K562 (cell line): ENCODE data around the gene WDR49.

Experiments used
- CTCF ChIP-seq, 3 experiments: IDR thresholded peaks in 2 of 3; conservative IDR thresholded peaks in 1 of 3; 2 replicates each; pipeline ENCODE4 v1.5.1; 2011 to 2012; ENCODE audit warnings: low read length in 3 of 3, mild to moderate bottlenecking in 3 of 3, control low read depth in 2 of 3, improper control_type of control experiment in 1 of 3, inconsistent platforms in 1 of 3, low read depth in 1 of 3, mixed read lengths in 1 of 3, moderate library complexity in 1 of 3; ENCODE audit not compliant: insufficient read depth in 2 of 3
- GTF2F1 ChIP-seq: IDR thresholded peaks from 2 replicates; pipeline ENCODE4 v1.6.1; 2011; ENCODE audit warnings: low read depth, low read length, improper control_type of control experiment
- HDAC6 ChIP-seq: IDR thresholded peaks from 2 replicates; pipeline ENCODE4 v1.6.1; 2012; ENCODE audit warnings: low read depth, mild to moderate bottlenecking, control low read depth, inconsistent platforms, low read length, moderate library complexity
- ZFX ChIP-seq: sonication (generic); formaldehyde crosslinking; IDR thresholded peaks from 2 replicates; pipeline ENCODE4 v1.8.0; 2022; ENCODE audit warnings: mild to moderate bottlenecking, missing genetic modification reagents, moderate library complexity

GRCh38 chr3:167467848-167468611 is 185.7 kb downstream of the WDR49 start:
- TF ChIP-seq ZFX (CRISPR knock-in tag) (no peak), GTF2F1 (no peak), CTCF (IDR thresholded peaks at IDR 0.05 in 2 of 3, conservative IDR thresholded peaks at IDR 0.05 in 1 of 3; ENCODE audit: insufficient read depth in 2 of 3, low read depth in 1 of 3, low read length in 3 of 3) (no peak), HDAC6 (no peak)
